GM12878 (cell line): ENCODE data around the gene RAB31. TPM values are rescaled to one million over a fixed set of nuclear protein-coding genes. Genes with fewer than 3 reads are reported as not detected.
"Not testable (repeated sequence)": the region's sequence is repeated elsewhere in the genome, so short reads cannot be mapped to it uniquely, and the experiment has no call there.

Source experiments
- ATAC-seq: fragments of 200-7000 bp; cut with Tn5 transposase; 3 replicates; pipeline ENCODE4 v1.9.1; 2020; ENCODE audit warnings: mild to moderate bottlenecking, moderate library complexity
- BruUV-seq: library from RNA; stranded (reverse); fragments of 400-500 nt; replicated peaks from 2 replicates; lab custom pipeline; 2021; lab: Mats Ljungman, UMichigan
- CTCF ChIA-PET: fragments of 300-600 bp; sonication (Branson Sonifier 250); formaldehyde crosslinking; extraction: SDS; loops from one replicate; lab custom pipeline; 2021; ENCODE audit warnings: inconsistent platforms; lab: Yijun Ruan, JAX
- POLR2A ChIA-PET: fragments of 350-600 bp; formaldehyde crosslinking; extraction: SDS; loops from one replicate; lab custom pipeline; 2021; ENCODE audit warnings: inconsistent platforms; lab: Charles Lee
- RAD21 ChIA-PET: fragments of 300-600 bp; sonication (Branson Sonifier 250); formaldehyde crosslinking; loops from one replicate; lab custom pipeline; 2023; ENCODE audit warnings: antibody characterized with exemption; ENCODE audit not compliant: unreplicated experiment; lab: Charles Lee
- SMC1A ChIA-PET: fragments of 300-600 bp; sonication (Branson Sonifier 250); formaldehyde crosslinking; loops from one replicate; lab custom pipeline; 2023; ENCODE audit not compliant: unreplicated experiment, uncharacterized antibody; lab: Charles Lee
- DNase-seq: peaks from one replicate; pipeline ENCODE4 v3.0.0-alpha.2; 2011; ENCODE audit warnings: low read depth, low spot score
- FAIRE-seq: peaks from 3 replicates; lab custom pipeline; 2011; peaks lifted over from hg19 to GRCh38; lab: Jason Lieb, UNC
- H2AFZ ChIP-seq: 2 replicates; pipeline ENCODE4 v1.6.0; 2011; ENCODE audit warnings: low read depth, low read length, control low read depth; ENCODE audit not compliant: control insufficient read depth
- H3K27ac ChIP-seq: 2 replicates; pipeline ENCODE4 v1.5.1; 2011; ENCODE audit warnings: control low read depth; ENCODE audit not compliant: control insufficient read depth, insufficient read depth
- H3K27me3 ChIP-seq, 2 experiments: replicated peaks in 1 of 2; 2 replicates each; pipeline versions ENCODE4 v1.6.0 to v1.6.1; 2011; ENCODE audit warnings: low read length in 1 of 2; ENCODE audit not compliant: control insufficient read depth in 2 of 2, insufficient read depth in 2 of 2
- H3K36me3 ChIP-seq, 2 experiments: 2 replicates each; pipeline ENCODE4 v1.5.1; 2011; ENCODE audit warnings: low read length in 1 of 2; ENCODE audit not compliant: control insufficient read depth in 2 of 2, insufficient read depth in 2 of 2
- H3K4me1 ChIP-seq: 2 replicates; pipeline ENCODE4 v1.6.1; 2011; ENCODE audit warnings: mild to moderate bottlenecking, low read length, moderate library complexity, mixed read lengths; ENCODE audit not compliant: control insufficient read depth, insufficient read depth
- H3K4me2 ChIP-seq: 2 replicates; pipeline ENCODE4 v1.6.0; 2011; ENCODE audit warnings: control low read depth; ENCODE audit not compliant: control insufficient read depth, insufficient read depth
- H3K4me3 ChIP-seq: fragments of 200-600 bp; sonication (generic); 2 replicates; pipeline ENCODE4 v1.5.1; 2016
- H3K79me2 ChIP-seq: 2 replicates; pipeline ENCODE4 v1.6.0; 2011; ENCODE audit warnings: low read length; ENCODE audit not compliant: control insufficient read depth, insufficient read depth
- H3K9ac ChIP-seq: 2 replicates; pipeline ENCODE4 v1.8.0; 2011; ENCODE audit warnings: low read length, control low read depth, mixed read lengths; ENCODE audit not compliant: control insufficient read depth, insufficient read depth
- H3K9me3 ChIP-seq: replicated peaks from 3 replicates; pipeline ENCODE4 v1.5.1; 2011; ENCODE audit warnings: mild to moderate bottlenecking, low read length; ENCODE audit not compliant: control insufficient read depth, insufficient read depth
- H4K20me1 ChIP-seq: 2 replicates; pipeline ENCODE4 v1.6.0; 2011; ENCODE audit not compliant: control insufficient read depth, insufficient read depth
- ATF7 ChIP-seq: fragments of 450-650 bp; IDR thresholded peaks from 2 replicates; pipeline ENCODE4 v1.6.1; 2016; ENCODE audit warnings: low read depth, mild to moderate bottlenecking
- EP300 ChIP-seq, 2 experiments: fragments of 150-350 bp in 1 of 2; IDR thresholded peaks; 2 replicates each; pipeline ENCODE4 v1.6.1; 2011 to 2012; ENCODE audit warnings: low read depth in 2 of 2, low read length in 2 of 2, borderline replicate concordance in 1 of 2, improper control_type of control experiment in 1 of 2, inconsistent platforms in 1 of 2; ENCODE audit not compliant: control insufficient read depth in 1 of 2
- TBL1XR1 ChIP-seq: IDR thresholded peaks from 2 replicates; pipeline ENCODE4 v1.6.1; 2012; ENCODE audit warnings: low read depth, low read length, improper control_type of control experiment
- WGBS: methylation state at CpG from one replicate; pipeline ENCODE4 v1.1.6; 2016; ENCODE audit warnings: low lambda C conversion rate; ENCODE audit not compliant: insufficient replicate concordance, insufficient coverage; ENCODE audit errors: missing lambda C conversion rate; 5-methylcytosine and 5-hydroxymethylcytosine counted together
- in situ Hi-C: fragments of 300-500 bp; cut with MboI; formaldehyde crosslinking; loops from 9 replicates; pipeline ENCODE4 v1.14.3; 2018; ENCODE audit warnings: mixed read lengths
- intact Hi-C: fragments of 100-400 bp; cut with micrococcal nuclease; formaldehyde crosslinking; loops from one replicate; pipeline ENCODE4 v1.14.2; 2022; ENCODE audit not compliant: unreplicated experiment
- polyA plus RNA-seq, 11 experiments: library from polyadenylated mRNA; depleted of rRNA in 4 of 11; unstranded in 6 of 11; stranded (reverse) in 5 of 11; fragments of >200 nt; fragmentation: Nextera tagmentation in 4 of 11; fragmentation: Illumina TruSeq in 1 of 11; extraction: Ambion mirVana in 4 of 11; extraction: Trizol in 1 of 11; gene quantifications; 1 replicate in 1 of 11; 2 replicates in 10 of 11; pipeline versions ENCODE4 v1.2.1 to v1.2.3, GENCODE V29; 2011 to 2016; ENCODE audit warnings: inconsistent platforms in 2 of 11, missing spikeins in 2 of 11, low read depth in 1 of 11
- total RNA-seq, 4 experiments: library from RNA; depleted of rRNA in 3 of 4; stranded (reverse); fragments of >200 nt in 3 of 4; fragmentation: Illumina TruSeq in 1 of 4; extraction: Trizol in 1 of 4; gene quantifications; 2 replicates each; pipeline versions ENCODE4 v1.2.1 to v1.2.3, GENCODE V29; 2013 to 2021
- TF ChIP-seq, protein P1 (sequence below): fragments of 450-650 bp; IDR thresholded peaks from 2 replicates; pipeline ENCODE4 v1.6.1; 2016; ENCODE audit warnings: mild to moderate bottlenecking, moderate library complexity, borderline replicate concordance

Gene RAB31
- total and polyA plus RNA-seq, 10 of the 15 experiments (the other 5 are each of a cell fraction or from before 2014, with no cell fraction given): 0.80 to 23.3 (median 12.2) TPM

GRCh38 chr18:9890196-9890595, 182.1 kb downstream of the RAB31 start (continued):
- TF ChIP-seq EP300 (IDR thresholded peaks at IDR 0.05; ENCODE audit: borderline replicate concordance in 1 of 2, control insufficient read depth in 1 of 2, low read depth in 2 of 2, low read length in 2 of 2) (no peak), ATF7 (no peak)
- TF ChIP-seq, all 136 proteins: peak for 0

DNA sequence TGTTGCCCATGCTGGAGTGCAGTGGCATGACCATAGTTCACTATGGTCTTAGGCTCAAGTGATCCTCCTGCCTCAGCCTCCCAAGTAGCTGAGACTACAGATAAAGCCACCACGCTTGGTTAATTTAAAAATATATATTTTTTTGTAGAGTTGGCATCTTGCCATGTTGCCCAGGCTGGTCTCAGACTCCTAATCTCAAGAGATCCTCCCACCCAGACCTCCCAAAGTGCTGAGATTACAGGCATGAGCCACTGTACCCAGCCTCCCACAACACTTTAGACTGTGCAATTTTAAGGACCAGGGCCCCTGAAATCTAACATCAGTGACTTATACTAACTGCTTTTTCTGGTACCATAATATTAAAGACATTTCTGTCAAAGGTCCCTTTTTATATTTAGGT, 182.9 kb downstream of the RAB31 start:
- H3K79me2 ChIP-seq: no peaks in the 10 kb centered on the region
- in situ Hi-C loops (loop anchor here (5.0 kb wide), 1 partner anchor 49 kb away; no protein-coding TSS in a partner anchor), intact Hi-C loops (no loop called here)
- ChIA-PET POLR2A (no interaction called here), SMC1A (no interaction called here), CTCF (no interaction called here), RAD21 (no interaction called here)
- no peaks in the 10 kb centered on the region for H3K36me3 ChIP-seq
- no peak overlapping the region for H3K27ac ChIP-seq
- no peak overlapping the region for H3K9ac ChIP-seq
- DNase-seq: no peak
- H3K4me1 ChIP-seq: no peaks in the 10 kb centered on the region
- FAIRE-seq: no peak
- no peaks in the 10 kb centered on the region for H3K27me3 ChIP-seq
- H3K4me3 ChIP-seq: no peak overlapping the region
- H4K20me1 ChIP-seq: no peaks in the 10 kb centered on the region
- H2AFZ ChIP-seq: no peak overlapping the region
- H3K4me2 ChIP-seq: no peak overlapping the region
- no peak for ATAC-seq
- no TSS peak for BruUV-seq
- WGBS: 0% methylated on average over 1 of the region's 1 CpG
- H3K9me3 ChIP-seq: no peaks in the 10 kb centered on the region
- TF ChIP-seq, protein P1, sequence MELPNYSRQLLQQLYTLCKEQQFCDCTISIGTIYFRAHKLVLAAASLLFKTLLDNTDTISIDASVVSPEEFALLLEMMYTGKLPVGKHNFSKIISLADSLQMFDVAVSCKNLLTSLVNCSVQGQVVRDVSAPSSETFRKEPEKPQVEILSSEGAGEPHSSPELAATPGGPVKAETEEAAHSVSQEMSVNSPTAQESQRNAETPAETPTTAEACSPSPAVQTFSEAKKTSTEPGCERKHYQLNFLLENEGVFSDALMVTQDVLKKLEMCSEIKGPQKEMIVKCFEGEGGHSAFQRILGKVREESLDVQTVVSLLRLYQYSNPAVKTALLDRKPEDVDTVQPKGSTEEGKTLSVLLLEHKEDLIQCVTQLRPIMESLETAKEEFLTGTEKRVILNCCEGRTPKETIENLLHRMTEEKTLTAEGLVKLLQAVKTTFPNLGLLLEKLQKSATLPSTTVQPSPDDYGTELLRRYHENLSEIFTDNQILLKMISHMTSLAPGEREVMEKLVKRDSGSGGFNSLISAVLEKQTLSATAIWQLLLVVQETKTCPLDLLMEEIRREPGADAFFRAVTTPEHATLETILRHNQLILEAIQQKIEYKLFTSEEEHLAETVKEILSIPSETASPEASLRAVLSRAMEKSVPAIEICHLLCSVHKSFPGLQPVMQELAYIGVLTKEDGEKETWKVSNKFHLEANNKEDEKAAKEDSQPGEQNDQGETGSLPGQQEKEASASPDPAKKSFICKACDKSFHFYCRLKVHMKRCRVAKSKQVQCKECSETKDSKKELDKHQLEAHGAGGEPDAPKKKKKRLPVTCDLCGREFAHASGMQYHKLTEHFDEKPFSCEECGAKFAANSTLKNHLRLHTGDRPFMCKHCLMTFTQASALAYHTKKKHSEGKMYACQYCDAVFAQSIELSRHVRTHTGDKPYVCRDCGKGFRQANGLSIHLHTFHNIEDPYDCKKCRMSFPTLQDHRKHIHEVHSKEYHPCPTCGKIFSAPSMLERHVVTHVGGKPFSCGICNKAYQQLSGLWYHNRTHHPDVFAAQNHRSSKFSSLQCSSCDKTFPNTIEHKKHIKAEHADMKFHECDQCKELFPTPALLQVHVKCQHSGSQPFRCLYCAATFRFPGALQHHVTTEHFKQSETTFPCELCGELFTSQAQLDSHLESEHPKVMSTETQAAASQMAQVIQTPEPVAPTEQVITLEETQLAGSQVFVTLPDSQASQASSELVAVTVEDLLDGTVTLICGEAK: no peak
- no peak for TF ChIP-seq TBL1XR1

GRCh38 chr18:9891515-9891914, 183.4 kb downstream of the RAB31 start:
- H3K4me2 ChIP-seq, H3K4me3 ChIP-seq, CTCF ChIA-PET, DNase-seq, BruUV-seq, H3K4me1 ChIP-seq, H3K27ac ChIP-seq, H3K36me3 ChIP-seq, H3K9me3 ChIP-seq, intact Hi-C loops, ATAC-seq, POLR2A ChIA-PET, H4K20me1 ChIP-seq, FAIRE-seq, RAD21 ChIA-PET, H2AFZ ChIP-seq, H3K9ac ChIP-seq, H3K79me2 ChIP-seq, H3K27me3 ChIP-seq, SMC1A ChIA-PET: not testable (repeated sequence)
- in situ Hi-C loops: loop anchor here (5.0 kb wide), 1 partner anchor 49 kb away; no protein-coding TSS in a partner anchor
- WGBS: 24% methylated on average over 4 of the region's 4 CpGs
